ENCODE data around the gene NFU1. TPM values are rescaled to one million over a fixed set of nuclear protein-coding genes. Genes with fewer than 3 reads are reported as not detected.
"Not testable (repeated sequence)": the region's sequence is repeated elsewhere in the genome, so short reads cannot be mapped to it uniquely, and the experiment has no call there.

The NFU1 gene
- total RNA-seq, 1 experiment from 2014 or later, result 38.2 TPM

DNA sequence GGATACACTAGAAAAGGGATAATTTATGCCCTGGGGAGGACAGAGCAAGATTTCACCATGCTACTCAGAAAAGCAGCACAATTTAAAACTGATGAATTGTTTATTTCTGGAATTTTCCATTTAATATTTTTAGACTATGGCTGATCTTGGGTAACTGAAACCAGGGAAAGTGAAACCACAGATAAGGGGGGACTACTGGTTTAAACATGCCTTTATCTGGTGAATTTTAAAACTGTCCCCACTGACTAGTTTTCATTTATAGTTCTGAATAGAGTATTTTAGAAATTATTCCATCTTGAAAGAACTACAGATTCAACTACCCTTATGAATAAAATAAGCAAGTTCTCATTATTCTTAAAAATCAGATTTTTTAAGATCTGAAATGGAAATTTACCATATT, 15.0 kb downstream of the NFU1 start (continued):
- TF ChIP-seq YY1 (IDR thresholded peaks at IDR 0.05; ENCODE audit: extremely low read depth, insufficient replicate concordance, low read depth, low read length), result no peak
- TF ChIP-seq, protein P1, sequence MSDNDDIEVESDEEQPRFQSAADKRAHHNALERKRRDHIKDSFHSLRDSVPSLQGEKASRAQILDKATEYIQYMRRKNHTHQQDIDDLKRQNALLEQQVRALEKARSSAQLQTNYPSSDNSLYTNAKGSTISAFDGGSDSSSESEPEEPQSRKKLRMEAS (IDR thresholded peaks at IDR 0.05), result no peak

GRCh38 chr2:69419111-69419510, 18.1 kb downstream of the NFU1 start:
- POLR2A ChIA-PET; RAD21 ChIA-PET (ENCODE audit: low non-redundant PET in 1 of 2, low total read pairs in 2 of 2, uncharacterized antibody in 2 of 2, unreplicated experiment in 2 of 2); H3K9me3 ChIP-seq (ENCODE audit: control insufficient read depth in 1 of 2, insufficient read depth in 1 of 2, low read depth in 1 of 2, low read length in 2 of 2); H3K27me3 ChIP-seq (ENCODE audit: insufficient read depth, low read length); intact Hi-C loops (cut with micrococcal nuclease); H3K4me1 ChIP-seq (ENCODE audit: control insufficient read depth in 1 of 2, insufficient read depth in 2 of 2, low read length in 2 of 2); ATAC-seq; DNase-seq (ENCODE audit: low read depth, low spot score); H4K20me1 ChIP-seq (ENCODE audit: insufficient read depth); H3K4me2 ChIP-seq (ENCODE audit: low read length); H3K9me2 ChIP-seq (ENCODE audit: insufficient read depth); CTCF ChIA-PET; H3K79me2 ChIP-seq (ENCODE audit: insufficient read depth, low read length); H2AFZ ChIP-seq (ENCODE audit: low read depth, low read length, poor library complexity, severe bottlenecking); H3K27ac ChIP-seq (ENCODE audit: low read depth, low read length); H3K4me3 ChIP-seq (replicated peaks in 1 of 2; ENCODE audit: low read depth in 1 of 2, low read length in 2 of 2); H3K9ac ChIP-seq (ENCODE audit: low read length); BruUV-seq (replicated peaks): not testable (repeated sequence)
- H3K36me3 ChIP-seq (ENCODE audit: control insufficient read depth in 1 of 2, insufficient read depth in 2 of 2, low read length in 2 of 2), result peaks cover 0 to 11% of the 10 kb centered on the region in 2 experiments; a peak in 2 of 4 replicates

DNA sequence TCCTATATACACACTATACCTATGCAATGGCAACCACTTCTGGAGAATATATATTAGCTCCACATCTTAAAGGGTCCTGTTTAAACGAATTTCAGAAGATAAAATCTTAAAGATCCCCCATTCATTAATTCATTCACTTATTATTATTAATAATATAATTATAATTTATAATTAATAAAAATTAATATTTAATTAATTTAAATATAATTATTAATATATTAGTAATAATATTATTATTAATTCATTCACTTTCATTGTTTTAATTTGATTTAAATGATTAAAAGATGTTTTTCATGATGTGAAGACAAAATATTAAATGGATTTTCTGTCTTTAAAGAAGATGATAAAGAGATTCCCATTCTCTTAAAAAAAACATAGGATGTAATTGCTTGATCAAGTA, 21.1 kb downstream of the NFU1 start:
- Histone ChIP-seq H2AFZ (ENCODE audit: low read depth, low read length, poor library complexity, severe bottlenecking) (no peak overlapping the region), H3K9ac (ENCODE audit: low read length) (no peak overlapping the region), H3K9me3 (ENCODE audit: control insufficient read depth in 1 of 2, insufficient read depth in 1 of 2, low read depth in 1 of 2, low read length in 2 of 2) (no peaks in the 10 kb centered on the region), H3K79me2 (ENCODE audit: insufficient read depth, low read length) (no peaks in the 10 kb centered on the region), H3K36me3 (ENCODE audit: control insufficient read depth in 1 of 2, insufficient read depth in 2 of 2, low read length in 2 of 2) (peaks cover 0 to 12% of the 10 kb centered on the region in 2 experiments; a peak in 2 of 4 replicates), H3K4me3 (replicated peaks in 1 of 2; ENCODE audit: low read depth in 1 of 2, low read length in 2 of 2) (no peak overlapping the region), H3K4me1 (ENCODE audit: control insufficient read depth in 1 of 2, insufficient read depth in 2 of 2, low read length in 2 of 2) (no peaks in the 10 kb centered on the region), H3K27ac (ENCODE audit: low read depth, low read length) (no peak overlapping the region), H3K9me2 (ENCODE audit: insufficient read depth) (no peaks in the 10 kb centered on the region), H4K20me1 (ENCODE audit: insufficient read depth) (no peaks in the 10 kb centered on the region), H3K4me2 (ENCODE audit: low read length) (no peak overlapping the region), H3K27me3 (ENCODE audit: insufficient read depth, low read length) (no peaks in the 10 kb centered on the region)
- POLR2A ChIA-PET, result no interaction called here
- BruUV-seq (replicated peaks), result no TSS peak
- no peak for DNase-seq (ENCODE audit: low read depth, low spot score)
- no peak for ATAC-seq
- TF ChIP-seq ZFX (IDR thresholded peaks at IDR 0.05), result no peak
- TF ChIP-seq, protein P2, sequence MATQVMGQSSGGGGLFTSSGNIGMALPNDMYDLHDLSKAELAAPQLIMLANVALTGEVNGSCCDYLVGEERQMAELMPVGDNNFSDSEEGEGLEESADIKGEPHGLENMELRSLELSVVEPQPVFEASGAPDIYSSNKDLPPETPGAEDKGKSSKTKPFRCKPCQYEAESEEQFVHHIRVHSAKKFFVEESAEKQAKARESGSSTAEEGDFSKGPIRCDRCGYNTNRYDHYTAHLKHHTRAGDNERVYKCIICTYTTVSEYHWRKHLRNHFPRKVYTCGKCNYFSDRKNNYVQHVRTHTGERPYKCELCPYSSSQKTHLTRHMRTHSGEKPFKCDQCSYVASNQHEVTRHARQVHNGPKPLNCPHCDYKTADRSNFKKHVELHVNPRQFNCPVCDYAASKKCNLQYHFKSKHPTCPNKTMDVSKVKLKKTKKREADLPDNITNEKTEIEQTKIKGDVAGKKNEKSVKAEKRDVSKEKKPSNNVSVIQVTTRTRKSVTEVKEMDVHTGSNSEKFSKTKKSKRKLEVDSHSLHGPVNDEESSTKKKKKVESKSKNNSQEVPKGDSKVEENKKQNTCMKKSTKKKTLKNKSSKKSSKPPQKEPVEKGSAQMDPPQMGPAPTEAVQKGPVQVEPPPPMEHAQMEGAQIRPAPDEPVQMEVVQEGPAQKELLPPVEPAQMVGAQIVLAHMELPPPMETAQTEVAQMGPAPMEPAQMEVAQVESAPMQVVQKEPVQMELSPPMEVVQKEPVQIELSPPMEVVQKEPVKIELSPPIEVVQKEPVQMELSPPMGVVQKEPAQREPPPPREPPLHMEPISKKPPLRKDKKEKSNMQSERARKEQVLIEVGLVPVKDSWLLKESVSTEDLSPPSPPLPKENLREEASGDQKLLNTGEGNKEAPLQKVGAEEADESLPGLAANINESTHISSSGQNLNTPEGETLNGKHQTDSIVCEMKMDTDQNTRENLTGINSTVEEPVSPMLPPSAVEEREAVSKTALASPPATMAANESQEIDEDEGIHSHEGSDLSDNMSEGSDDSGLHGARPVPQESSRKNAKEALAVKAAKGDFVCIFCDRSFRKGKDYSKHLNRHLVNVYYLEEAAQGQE (IDR thresholded peaks at IDR 0.05; ENCODE audit: low read depth), result no peak
- CTCF ChIA-PET, result no interaction called here
- intact Hi-C loops (cut with micrococcal nuclease), result no loop called here
- RAD21 ChIA-PET (ENCODE audit: low non-redundant PET in 1 of 2, low total read pairs in 2 of 2, uncharacterized antibody in 2 of 2, unreplicated experiment in 2 of 2), result no interaction called here
